Forelimb muscle (tissue), 1 donor: ENCODE measurements around the gene ANAPC2. TPM values are rescaled to one million over a fixed set of nuclear protein-coding genes. Genes with fewer than 3 reads are reported as not detected.

Experiments used
- DNase-seq: peaks from one replicate; pipeline ENCODE4 v3.0.0-alpha.2; 2013; ENCODE audit warnings: low read depth
- polyA plus RNA-seq: library from polyadenylated mRNA; unstranded; fragments of 120-200 nt; gene quantifications from one replicate; pipeline ENCODE4 v1.2.1, GENCODE V29; 2013; ENCODE audit not compliant: insufficient read length

The ANAPC2 gene
- polyA plus RNA-seq = 30.4 TPM

- DNase-seq = peak; percentile 91
Measured at GRCh38 chr9:137188490-137189296, at the start of gene ANAPC2, which contains the start of gene SSNA1. TSS of gene ANAPC2 (minus strand) at chr9:137188560. CDS start at chr9:137188532, 28 bp downstream. TSS of gene SSNA1 (plus strand) at chr9:137188676. CDS start at chr9:137188727, 51 bp downstream.

- DNase-seq = no peak
Measured at GRCh38 chr9:137236936-137237421, 48.6 kb upstream of the ANAPC2 start.

GRCh38 chr9:137236238-137236935, 48.0 kb upstream of the ANAPC2 start:
- DNase-seq = no peak

GRCh38 chr9:137235424-137236237, 47.3 kb upstream of the ANAPC2 start:
- no peak for DNase-seq

GRCh38 chr9:137234758-137235423, 46.5 kb upstream of the ANAPC2 start:
- no peak for DNase-seq

- DNase-seq = no peak
Measured at GRCh38 chr9:137234055-137234697, 45.8 kb upstream of the ANAPC2 start.

GRCh38 chr9:137233143-137233980, 45.0 kb upstream of the ANAPC2 start:
- no peak for DNase-seq

- DNase-seq = no peak
Measured at GRCh38 chr9:137232510-137232909, 44.1 kb upstream of the ANAPC2 start.

GRCh38 chr9:137232101-137232500, 43.7 kb upstream of the ANAPC2 start:
- DNase-seq = no peak

GRCh38 chr9:137231372-137232039, 43.1 kb upstream of the ANAPC2 start:
- DNase-seq = no peak

- DNase-seq = no peak
Measured at GRCh38 chr9:137230705-137231371, 42.5 kb upstream of the ANAPC2 start, which contains the start of gene SLC34A3. TSS of gene SLC34A3 (plus strand) at chr9:137230901. CDS start at chr9:137231703, 802 bp downstream.

GRCh38 chr9:137229903-137230704, 41.7 kb upstream of the ANAPC2 start:
- DNase-seq = no peak

GRCh38 chr9:137228968-137229896, 40.9 kb upstream of the ANAPC2 start:
- DNase-seq = no peak

- DNase-seq = no peak
Measured at GRCh38 chr9:137228506-137228967, 40.2 kb upstream of the ANAPC2 start.

GRCh38 chr9:137227853-137228505, 39.6 kb upstream of the ANAPC2 start:
- DNase-seq = no peak
